SW 1271 (cell line): Measurements from ENCODE around the gene CRYAA.

Experiments used
- DNase-seq, 2 experiments: peaks; one replicate each; lab custom pipeline; 2025; lab: John Stamatoyannopoulos, UW

The CRYAA gene

GRCh38 chr21:43203591-43203990, 34.8 kb downstream of the CRYAA start:
- DNase-seq, result no peak

- no peak for DNase-seq
Measured at GRCh38 chr21:43204638-43205037, 35.8 kb downstream of the CRYAA start.

GRCh38 chr21:43206231-43207042, 37.6 kb downstream of the CRYAA start:
- DNase-seq, result no peak

GRCh38 chr21:43207043-43207315, 38.2 kb downstream of the CRYAA start:
- DNase-seq, result no peak

- no peak for DNase-seq
Measured at GRCh38 chr21:43207868-43208267, 39.1 kb downstream of the CRYAA start.

GRCh38 chr21:43208561-43209332, 39.9 kb downstream of the CRYAA start:
- DNase-seq, result no peak

GRCh38 chr21:43209575-43210453, 41.0 kb downstream of the CRYAA start:
- no peak for DNase-seq

- no peak for DNase-seq
Measured at GRCh38 chr21:43210454-43211071, 41.8 kb downstream of the CRYAA start.

- DNase-seq, result no peak
Measured at GRCh38 chr21:43211072-43211759, 42.4 kb downstream of the CRYAA start.

- no peak for DNase-seq
Measured at GRCh38 chr21:43211760-43212115, 42.9 kb downstream of the CRYAA start.
